ENCODE data around the gene TMEM178B. TPM values are rescaled to one million over a fixed set of nuclear protein-coding genes. Genes with fewer than 3 reads are reported as not detected.

The TMEM178B gene
- total and polyA plus RNA-seq, 9 donors: 0.10 to 1.6 (median 0.30) TPM

- H3K36me3 ChIP-seq: no peaks in the 10 kb centered on the region
- 58 to 68% (median 60%) methylated on average over 2 of the region's 2 CpGs for WGBS, 3 donors
- H3K9me3 ChIP-seq: no peaks in the 10 kb centered on the region
- no peak for DNase-seq
- H3K27ac ChIP-seq: no peak overlapping the region
- no peak for TF ChIP-seq POLR2A (IDR thresholded peaks at IDR 0.05)
- no peak for TF ChIP-seq EP300 (IDR thresholded peaks at IDR 0.05)
- no peak for TF ChIP-seq CTCF (IDR thresholded peaks at IDR 0.05)
- no peak overlapping the region for H3K4me3 ChIP-seq
- no peaks in the 10 kb centered on the region for H3K27me3 ChIP-seq
- no peaks in the 10 kb centered on the region for H3K4me1 ChIP-seq (ENCODE audit: insufficient read depth)
- intact Hi-C loops (cut with DNase I): no loop called here
Observed at GRCh38 chr7:141272417-141272816, 198.6 kb downstream of the TMEM178B start.

GRCh38 chr7:141275350-141275749 lies 201.5 kb downstream of the TMEM178B start:
- DNase-seq: no peak

GRCh38 chr7:141276031-141276430 lies 202.2 kb downstream of the TMEM178B start:
- no peak for TF ChIP-seq POLR2A (IDR thresholded peaks at IDR 0.05)
- TF ChIP-seq CTCF (IDR thresholded peaks at IDR 0.05): no peak
- no peak for TF ChIP-seq EP300 (IDR thresholded peaks at IDR 0.05)
- no peak overlapping the region for H3K4me3 ChIP-seq
- intact Hi-C loops (cut with DNase I): no loop called here
- H3K27ac ChIP-seq: no peak overlapping the region
- H3K36me3 ChIP-seq: no peaks in the 10 kb centered on the region
- no peaks in the 10 kb centered on the region for H3K4me1 ChIP-seq (ENCODE audit: insufficient read depth)
- no peaks in the 10 kb centered on the region for H3K9me3 ChIP-seq
- no peaks in the 10 kb centered on the region for H3K27me3 ChIP-seq
- 78 to 82% (median 80%) methylated on average over 4 of the region's 4 CpGs for WGBS, 3 donors
- no peak for DNase-seq

More at GRCh38 chr7:141275350-141275749, 201.5 kb downstream of the TMEM178B start:
- Histone ChIP-seq H3K27ac (no peak overlapping the region), H3K4me3 (no peak overlapping the region), H3K27me3 (no peaks in the 10 kb centered on the region), H3K36me3 (no peaks in the 10 kb centered on the region), H3K4me1 (ENCODE audit: insufficient read depth) (no peaks in the 10 kb centered on the region), H3K9me3 (no peaks in the 10 kb centered on the region)
- intact Hi-C loops (cut with DNase I): no loop called here
- TF ChIP-seq POLR2A (IDR thresholded peaks at IDR 0.05): no peak
- no peak for TF ChIP-seq CTCF (IDR thresholded peaks at IDR 0.05)
- TF ChIP-seq EP300 (IDR thresholded peaks at IDR 0.05): no peak
- 48 to 76% (median 49%) methylated on average over 2 of the region's 2 CpGs for WGBS, 3 donors

- WGBS, 3 donors: 46 to 66% (median 51%) methylated on average over 3 of the region's 3 CpGs
- no peak for DNase-seq
- no peak overlapping the region for H3K27ac ChIP-seq
- TF ChIP-seq POLR2A (IDR thresholded peaks at IDR 0.05) (no peak), CTCF (IDR thresholded peaks at IDR 0.05) (no peak), EP300 (IDR thresholded peaks at IDR 0.05) (no peak)
- no peaks in the 10 kb centered on the region for H3K4me1 ChIP-seq (ENCODE audit: insufficient read depth)
- H3K36me3 ChIP-seq: no peaks in the 10 kb centered on the region
- intact Hi-C loops (cut with DNase I): no loop called here
- H3K4me3 ChIP-seq: no peak overlapping the region
- no peaks in the 10 kb centered on the region for H3K9me3 ChIP-seq
- H3K27me3 ChIP-seq: no peaks in the 10 kb centered on the region
Observed at GRCh38 chr7:141280100-141280499, 206.2 kb downstream of the TMEM178B start.

Data from ovary (tissue), 9 donors.